GM21619 (cell line): ENCODE results near the gene TTL.
"Not testable (repeated sequence)": the region's sequence is repeated elsewhere in the genome, so short reads cannot be mapped to it uniquely, and the experiment has no call there.

Source experiments
- ATAC-seq: cut with Tn5 transposase; IDR thresholded peaks from one replicate; pipeline ENCODE4 v1.9.1; 2021; ENCODE audit not compliant: unreplicated experiment

TTL gene

DNA sequence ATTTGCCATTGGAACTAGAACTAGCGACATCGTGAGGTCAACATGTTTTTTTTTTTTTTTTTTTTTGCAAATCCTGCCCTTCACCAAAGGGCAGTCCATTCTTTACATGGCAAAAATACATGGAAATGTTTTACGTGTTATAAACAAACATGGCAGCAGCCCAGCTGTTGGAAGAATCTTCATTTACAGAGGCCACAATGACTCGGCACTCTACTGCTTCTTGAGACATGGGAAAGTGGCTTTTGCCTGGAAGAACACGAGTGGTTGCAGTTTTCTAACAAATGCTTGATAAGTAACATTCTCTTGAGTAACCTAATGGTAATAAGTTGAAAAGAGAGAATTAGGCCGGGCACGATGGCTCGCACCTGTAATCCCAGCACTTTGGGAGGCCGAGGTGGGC, 37.5 kb downstream of the TTL start:
- no peak for ATAC-seq

DNA sequence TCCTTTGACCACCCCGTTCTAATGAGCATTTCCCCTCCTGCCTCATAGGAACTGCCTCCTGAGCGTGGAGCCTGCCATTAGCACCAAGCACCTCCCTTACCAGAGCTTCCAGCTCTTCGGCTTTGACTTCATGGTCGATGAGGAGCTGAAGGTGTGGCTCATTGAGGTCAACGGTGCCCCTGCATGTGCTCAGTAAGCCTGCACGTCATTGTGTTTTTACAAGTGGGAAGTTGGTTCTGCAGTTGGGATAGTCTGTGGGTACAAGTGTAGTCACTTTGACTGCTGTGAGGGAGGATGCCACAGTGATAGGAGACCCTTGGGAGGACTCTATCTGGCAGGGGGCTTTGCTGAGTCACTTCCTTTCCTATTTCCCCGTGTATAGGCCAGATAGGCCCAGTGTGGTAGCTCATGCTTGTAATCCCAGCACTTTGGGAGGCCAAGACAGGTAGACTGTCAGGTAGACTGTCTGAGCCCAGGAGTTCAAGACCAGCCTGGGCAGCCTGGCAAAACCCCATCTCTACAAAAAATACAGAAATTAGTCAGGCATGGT, 38.4 kb downstream of the TTL start:
- no peak for ATAC-seq

DNA sequence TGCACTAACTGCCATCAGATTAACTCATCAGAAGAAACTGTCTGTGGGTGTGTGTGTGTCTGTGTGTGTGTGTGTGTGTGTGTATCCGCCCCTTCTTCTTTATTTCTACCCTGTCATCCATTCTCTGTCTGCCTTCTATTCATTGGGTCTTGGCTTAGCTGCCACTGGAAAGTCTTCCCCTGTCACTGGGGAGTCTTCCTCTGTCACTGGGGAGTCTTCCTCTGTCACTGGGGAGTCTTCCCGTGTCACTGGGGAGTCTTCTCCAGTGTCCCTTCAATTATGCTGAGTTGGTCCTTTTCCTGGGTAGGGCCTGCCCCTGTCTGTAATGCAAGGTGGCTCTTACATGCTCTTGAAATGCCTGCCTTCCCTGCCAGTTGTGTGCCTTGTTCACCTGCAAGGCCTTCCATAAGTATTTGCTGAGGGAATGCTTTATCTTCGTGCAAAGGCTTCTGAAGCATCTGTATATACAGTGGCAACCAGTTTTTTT, 41.4 kb downstream of the TTL start:
- ATAC-seq, result no peak

DNA sequence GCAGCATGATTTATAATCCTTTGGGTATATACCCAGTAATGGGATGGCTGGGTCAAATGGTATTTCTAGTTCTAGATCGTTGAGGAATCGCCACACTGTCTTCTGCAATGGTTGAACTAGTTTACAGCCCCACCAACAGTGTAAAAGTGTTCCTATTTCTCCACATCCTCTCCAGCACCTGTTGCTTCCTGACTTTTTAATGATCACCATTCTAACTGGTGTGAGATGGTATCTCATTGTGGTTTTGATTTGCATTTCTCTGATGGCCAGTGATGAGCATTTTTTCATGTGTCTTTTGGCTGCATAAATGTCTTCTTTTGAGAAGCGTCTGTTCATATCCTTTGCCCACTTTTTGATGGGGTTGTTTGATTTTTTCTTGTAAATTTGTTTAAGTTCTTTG, 42.3 kb downstream of the TTL start:
- ATAC-seq, result not testable (repeated sequence)

DNA sequence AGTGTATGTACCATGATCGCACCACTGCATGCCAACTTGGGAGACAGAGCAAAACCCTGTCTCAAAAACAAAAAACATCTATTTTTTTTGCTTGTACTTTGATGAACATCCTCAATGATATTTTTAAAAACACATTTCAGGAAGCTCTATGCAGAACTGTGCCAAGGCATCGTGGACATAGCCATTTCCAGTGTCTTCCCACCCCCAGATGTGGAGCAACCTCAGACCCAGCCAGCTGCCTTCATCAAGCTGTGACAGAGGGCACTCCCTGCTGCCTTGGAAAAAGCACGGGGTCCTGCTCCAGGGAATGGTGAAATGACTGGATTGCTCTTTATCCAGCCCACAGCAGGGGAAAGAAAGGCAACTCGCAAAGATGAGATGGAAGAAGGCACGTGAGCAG, 46.6 kb downstream of the TTL start:
- no peak for ATAC-seq

DNA sequence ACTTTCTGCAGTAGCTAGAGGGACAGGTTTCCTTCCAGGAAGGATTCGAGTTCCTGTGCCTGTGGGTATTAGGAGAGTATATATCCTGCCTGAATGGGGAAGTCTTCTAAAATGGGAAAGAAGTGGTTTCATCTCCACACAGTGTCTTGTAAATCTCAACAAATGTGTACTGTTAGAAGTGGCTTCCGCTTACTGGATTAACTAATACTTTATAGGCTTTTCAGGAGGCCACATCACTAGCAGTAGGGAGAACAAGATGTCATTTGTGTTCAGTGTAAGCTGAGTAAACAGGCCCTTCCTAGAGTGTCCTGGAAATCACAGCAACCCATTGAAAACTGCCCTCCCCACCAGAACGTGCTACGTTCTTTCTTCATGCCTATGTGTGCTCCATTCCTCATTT, 47.8 kb downstream of the TTL start:
- ATAC-seq, result no peak

DNA sequence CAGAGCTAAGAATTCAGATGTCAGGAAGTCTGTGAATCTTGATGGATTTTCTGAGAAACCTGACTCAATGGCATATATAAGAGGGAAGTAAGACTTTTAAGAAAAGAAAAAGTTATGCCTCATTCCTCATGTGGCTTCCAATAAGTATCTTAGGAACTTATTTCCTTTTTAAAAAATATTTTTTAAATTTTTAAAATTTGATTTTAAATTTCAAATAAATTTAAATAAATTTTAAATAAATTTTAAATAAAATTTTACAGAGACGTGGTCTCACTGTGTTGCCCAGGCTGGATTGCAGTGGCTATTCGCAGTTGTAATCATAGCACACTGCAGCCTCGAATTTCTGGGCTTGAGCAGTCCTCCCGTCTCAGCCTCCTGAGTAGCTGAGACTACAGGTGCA, 48.8 kb downstream of the TTL start:
- ATAC-seq, result no peak

DNA sequence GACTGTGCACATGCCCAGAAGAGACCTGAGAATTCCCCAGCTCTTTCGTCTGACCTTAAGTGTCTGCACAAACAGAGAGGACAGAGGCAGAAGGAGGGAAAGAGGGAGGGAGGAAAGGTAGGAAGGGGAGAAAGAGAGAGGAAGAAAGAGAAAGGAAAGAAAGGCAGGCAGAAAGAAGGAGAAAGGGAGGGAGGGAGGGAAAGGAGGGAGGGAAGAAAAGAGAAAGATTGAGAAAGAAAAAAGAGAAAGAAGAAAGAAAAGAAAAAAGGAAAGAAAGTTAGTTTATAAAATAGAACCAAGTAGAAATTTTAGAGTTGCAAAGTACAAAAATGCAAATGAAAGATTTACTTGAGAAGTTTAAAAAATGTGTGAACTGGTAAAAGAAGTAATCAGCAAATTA, 52.9 kb downstream of the TTL start:
- no peak for ATAC-seq

DNA sequence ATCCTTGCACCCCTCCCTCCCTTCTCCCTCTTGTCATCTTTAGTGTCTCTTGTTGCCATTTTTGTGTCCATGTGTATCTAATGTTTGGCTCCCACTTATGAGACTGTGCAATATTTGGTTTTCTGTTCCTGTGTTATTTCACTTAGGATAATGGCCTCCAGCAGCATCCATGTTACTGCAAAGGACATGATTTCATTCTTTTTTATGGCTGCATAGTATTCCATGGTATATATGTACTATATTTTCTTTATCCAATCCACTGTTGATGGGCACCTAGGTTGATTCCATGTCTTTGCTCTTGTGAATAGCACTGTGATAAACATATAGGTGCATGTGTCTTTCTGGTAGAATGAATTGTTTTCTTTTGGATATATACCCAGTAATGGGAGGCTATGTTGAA, 54.7 kb downstream of the TTL start:
- ATAC-seq, result not testable (repeated sequence)

DNA sequence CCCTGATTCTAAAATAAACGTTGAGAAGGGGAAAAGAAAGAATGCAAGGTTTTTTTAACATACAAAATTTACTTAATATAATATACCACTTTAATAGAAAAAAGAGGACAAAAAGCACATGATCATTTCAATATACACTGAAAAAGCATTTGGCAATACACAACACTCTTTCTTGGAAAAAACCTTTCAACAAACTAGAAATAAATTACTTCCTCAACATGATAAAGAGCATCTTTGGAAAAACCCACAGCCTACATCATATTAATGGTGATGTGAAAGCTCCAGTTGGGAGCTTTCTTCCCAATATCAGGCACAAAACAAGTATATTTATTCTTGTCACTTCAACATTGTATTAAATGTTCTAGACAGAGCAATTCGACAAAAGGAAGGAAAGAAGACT, 57.4 kb downstream of the TTL start:
- ATAC-seq, result no peak

DNA sequence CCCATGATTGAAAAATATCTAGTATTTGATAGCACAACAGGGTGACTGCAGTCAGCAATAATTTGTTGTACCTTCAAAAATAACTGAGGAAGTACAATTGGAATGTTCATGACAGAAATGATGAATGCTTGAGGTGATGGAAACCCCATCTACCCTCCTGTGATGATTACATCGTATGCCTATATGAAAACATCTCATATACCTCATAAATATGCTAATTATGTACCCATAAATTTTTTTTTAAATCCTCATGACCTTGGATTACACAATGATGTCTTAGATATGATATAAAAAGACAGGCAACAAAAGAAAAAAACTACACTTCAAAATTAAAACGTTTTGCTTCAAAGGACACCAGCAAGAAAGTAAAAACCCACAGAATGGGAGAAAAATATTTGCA, 59.0 kb downstream of the TTL start:
- no peak for ATAC-seq

DNA sequence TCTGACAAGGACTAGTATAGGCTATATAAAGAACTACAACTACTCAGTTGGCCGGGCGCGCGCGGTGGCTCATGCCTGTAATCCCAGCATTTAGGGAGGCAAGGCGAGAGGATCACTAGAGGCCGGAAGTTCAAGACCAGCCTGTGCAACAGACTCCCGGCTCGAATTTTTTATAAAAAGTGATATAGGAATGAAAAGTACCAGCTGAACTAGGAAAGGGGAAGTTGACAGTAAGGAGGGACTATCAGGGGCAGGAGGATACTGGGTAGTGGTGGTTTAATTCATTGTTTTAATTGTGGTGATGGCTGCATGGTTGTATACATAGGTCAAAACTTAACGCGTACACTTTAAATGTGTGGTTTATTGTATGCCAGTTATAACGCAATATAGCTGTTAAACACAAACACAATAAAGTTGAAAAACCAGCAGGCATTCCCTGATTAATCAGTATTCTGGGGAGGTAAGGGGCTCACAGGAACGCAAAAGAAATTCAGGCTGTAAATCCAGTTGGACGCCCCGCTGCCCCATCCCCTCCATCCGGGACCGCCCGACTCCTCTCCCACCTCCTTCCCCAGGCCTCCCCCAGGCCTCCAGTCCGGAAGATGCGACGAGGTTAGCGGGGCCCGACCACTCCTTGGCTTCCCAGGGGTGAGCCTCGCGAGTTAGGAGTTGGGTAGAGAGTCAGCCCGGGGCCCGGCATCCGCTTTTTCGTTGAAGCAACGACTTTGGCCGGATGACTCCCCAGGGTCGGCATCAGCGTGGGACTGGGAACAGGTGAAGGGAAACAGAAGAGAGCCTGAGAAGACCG, 59.6 kb downstream of the TTL start:
- ATAC-seq, result peak; percentile 50

DNA sequence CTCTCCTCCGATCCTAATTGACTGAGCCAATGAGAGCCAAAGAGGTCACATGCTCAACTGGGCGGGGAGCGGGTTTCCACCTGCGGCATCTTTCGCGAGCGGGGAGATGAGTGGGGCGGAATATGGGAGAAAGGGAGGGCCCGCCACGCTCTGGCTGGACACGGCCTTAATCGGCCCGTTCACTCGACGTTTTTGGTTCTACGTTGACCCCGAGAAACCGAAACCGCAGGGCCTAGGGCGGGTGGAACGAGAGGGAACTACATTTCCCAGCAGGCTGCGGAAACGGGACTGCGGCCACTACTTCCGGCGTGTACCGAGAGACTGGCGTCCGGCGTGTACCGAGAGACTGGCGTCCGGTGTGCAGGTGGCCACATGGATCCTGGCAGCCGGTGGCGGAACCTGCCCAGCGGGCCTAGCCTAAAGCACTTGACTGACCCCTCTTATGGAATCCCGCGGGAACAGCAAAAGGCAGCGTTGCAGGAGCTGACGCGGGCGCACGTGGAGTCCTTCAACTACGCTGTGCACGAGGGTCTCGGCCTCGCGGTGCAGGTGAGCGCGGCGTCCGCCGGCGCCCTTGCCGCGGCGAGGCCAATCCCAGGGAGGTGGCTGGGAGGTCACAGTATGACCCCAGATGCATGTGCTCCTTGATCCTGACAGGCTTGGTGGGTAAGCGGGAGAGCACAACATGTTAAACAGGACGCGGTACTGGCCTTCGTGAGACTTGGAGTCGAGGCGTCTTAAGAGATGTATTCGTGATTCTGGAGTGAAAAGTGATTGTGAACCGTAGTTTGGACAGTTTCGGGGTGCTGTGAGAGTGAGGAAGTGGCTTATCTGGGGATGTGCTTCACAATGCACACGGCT, 60.4 kb downstream of the TTL start, which contains the start of gene POLR1B:
Gene POLR1B (plus strand): TSS at position 343 of the 861 bp plus-strand sequence. CDS start 30 bp downstream, at position 373.
- ATAC-seq, result peak; percentile 80

DNA sequence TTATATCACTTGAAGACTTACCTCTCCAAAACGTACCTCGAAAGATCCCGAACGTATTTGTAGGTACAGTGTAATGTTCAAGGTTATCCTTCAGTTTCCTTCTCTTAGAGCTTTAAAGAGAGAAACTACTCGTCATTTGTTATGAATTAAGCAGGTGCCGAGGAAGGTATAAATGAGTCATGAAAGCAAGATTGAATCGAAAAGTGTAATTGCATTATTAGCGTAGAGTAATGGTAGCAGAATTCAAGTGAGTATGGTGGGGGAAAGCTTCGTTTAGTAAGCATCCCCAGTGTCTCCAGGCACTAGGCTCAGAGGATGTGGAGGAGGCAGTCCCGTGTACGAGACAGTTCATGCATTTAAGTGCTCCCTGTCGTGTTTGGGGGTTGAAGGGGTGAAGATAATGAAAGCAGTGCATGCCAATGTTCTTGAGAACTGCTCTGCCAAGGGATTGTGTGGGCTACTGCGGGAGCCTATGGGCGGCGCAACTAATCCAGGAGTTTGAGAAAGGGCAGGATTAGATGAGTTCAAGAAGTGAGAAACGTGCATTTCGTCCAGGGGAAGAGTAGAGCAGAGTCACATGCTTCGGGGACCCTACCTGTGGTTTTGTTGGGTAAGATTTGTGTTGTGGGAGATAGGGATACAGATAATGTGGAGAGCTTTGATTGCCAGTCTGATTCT, 61.2 kb downstream of the TTL start:
- no peak for ATAC-seq

DNA sequence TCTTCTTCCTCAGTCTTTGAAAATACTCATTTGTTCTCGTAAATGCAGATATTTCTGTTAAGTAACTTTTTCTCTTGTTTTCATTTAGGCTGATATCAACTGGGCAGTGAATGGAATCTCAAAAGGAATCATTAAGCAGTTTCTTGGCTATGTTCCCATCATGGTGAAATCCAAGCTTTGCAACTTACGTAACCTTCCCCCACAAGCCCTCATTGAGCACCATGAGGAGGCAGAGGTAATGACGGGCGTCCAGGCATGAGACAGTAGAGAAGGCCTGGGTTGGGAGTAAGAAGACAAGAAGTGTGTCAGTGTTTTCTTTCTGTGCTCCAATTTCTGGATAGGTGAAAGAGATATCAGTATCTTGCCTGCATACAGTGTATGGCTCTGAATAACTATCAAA, 65.4 kb downstream of the TTL start:
- no peak for ATAC-seq

DNA sequence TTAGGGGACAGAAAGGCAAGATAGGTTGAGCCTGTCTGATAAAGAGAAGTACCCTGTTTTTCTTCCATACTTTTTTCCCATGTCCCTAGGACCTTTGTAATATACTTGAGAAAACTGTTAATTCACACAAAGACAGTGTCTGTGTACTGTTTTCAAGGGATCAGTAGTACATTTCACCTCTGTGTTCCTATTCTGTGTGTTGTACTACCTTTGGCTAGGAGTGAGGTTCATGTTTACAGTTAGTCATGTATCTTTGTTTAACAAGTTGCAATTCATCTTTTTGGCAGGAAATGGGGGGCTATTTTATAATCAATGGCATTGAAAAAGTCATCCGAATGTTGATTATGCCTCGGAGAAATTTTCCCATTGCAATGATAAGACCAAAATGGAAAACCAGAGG, 67.0 kb downstream of the TTL start:
- no peak for ATAC-seq

DNA sequence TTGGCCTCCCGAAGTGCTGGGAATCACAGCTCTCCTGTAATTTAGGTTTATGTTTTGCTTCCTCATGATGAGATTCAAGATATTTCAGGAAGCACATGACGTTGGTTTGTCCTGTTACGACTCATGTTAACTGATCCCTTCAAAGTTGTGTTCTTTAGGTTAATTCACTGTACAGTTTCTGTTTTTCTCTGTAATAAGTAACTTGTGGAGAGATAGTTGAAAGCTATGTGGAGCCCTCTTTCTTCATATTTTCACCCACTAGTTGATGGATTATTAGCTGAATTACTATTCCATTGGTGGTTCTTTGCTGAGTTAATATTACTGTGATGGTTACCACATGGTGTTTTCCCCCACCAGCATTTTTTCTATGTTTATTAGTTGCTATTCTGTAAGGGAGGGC, 84.1 kb downstream of the TTL start:
- peak; percentile 83 for ATAC-seq

DNA sequence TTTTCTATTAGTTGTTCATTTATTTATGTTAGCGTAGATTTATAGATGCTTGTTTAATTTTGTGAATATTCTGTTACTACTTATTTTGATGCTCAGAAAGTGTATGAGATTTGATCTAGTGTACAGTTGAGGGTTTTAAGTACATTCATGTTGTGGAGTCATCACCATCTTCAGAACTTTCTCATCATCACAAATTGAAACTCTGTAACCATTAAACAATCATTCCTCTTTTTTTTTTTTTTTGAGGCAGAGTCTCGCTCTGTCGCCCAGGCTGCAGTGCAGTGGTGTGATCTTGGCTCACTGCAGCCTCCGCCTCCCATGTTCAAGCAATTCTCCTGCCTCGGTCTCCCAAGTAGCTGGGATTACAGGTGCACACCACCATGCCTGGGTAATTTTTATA, 84.6 kb downstream of the TTL start:
- peak; percentile 24 for ATAC-seq

DNA sequence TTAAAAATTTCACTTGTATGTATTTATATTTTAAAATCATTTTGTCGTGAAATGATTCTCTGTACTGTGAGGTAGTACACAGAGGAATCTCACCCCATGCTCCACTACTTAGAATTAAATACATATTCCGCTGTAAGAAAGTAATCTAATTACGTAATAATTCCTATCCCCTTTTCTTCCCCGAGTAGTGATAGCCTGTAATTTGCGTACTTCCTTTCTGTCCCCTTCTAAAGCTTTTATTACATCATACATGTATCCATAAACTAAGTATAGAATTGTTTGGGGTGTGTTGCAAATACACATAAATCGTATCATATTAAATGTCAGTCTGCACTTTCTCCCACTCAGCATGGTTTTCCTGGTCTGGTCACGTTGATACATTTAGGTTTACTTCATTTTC, 90.0 kb downstream of the TTL start:
- ATAC-seq, result no peak

DNA sequence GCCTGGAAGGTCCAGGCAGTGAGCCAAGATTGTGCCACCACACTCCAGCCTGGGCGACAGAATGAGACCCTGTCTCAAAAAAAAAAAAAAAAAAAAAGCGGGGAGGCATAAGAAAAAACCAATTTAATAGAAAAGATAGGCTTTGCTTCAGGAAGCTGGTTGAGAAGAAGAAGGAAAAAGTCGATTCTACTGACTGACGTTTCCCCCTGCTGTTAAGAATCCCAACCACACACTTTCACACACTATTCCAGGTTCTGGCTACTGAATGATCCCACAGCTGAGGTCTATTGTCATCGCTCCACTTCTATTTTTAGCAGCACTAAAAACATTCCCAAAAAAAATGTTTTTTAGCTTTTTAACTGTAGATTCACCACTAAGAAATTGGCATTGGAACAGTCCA, 95.8 kb downstream of the TTL start:
- no peak for ATAC-seq

DNA sequence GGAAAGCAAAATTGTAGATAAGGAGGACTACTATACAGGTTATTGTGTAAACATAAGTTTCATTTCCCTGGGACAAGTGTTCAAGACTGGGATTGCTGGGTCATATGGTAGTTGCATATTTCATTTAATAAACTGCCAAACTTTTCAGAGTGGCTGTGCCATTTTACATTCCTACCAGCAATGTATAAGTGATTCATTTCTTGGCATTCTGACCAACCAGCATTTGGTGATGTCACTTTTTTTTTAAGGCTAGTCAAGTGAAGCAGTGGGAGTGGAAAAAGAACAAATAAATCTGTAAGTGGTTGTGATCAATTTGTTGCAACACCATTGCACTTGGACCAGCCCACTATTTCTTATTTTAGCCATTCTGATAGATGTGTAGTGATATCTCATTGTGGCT, 97.3 kb downstream of the TTL start:
- ATAC-seq, result no peak
